Tibial artery (tissue), 4 donors: Measurements from ENCODE around the gene FGGY.

Experiments used
- DNase-seq, 2 donors: peaks; one replicate each; pipeline ENCODE4 v3.0.0-alpha.2; 2019
- H3K27ac ChIP-seq, 2 donors: fragments of 200-600 bp; sonication (generic) in 1 of 2; 1 replicate in 1 of 2; 2 replicates in 1 of 2; pipeline ENCODE4 v1.5.1; 2018 to 2019; ENCODE audit warnings: mild to moderate bottlenecking in 1 of 2
- H3K27me3 ChIP-seq, 2 donors: fragments of 200-600 bp; sonication (generic) in 1 of 2; one replicate each; pipeline versions ENCODE4 v1.5.1 to v1.6.0; 2016 to 2019
- H3K36me3 ChIP-seq, 3 donors: fragments of 200-600 bp; sonication (generic) in 2 of 3; one replicate each; pipeline ENCODE4 v1.5.1; 2016 to 2019; ENCODE audit warnings: mild to moderate bottlenecking in 2 of 3
- H3K4me1 ChIP-seq, 4 donors: fragments of 200-600 bp; sonication (generic) in 2 of 4; 1 replicate in 3 of 4; 2 replicates in 1 of 4; pipeline ENCODE4 v1.5.1; 2016 to 2019
- H3K4me3 ChIP-seq, 2 donors: fragments of 200-600 bp; sonication (generic) in 1 of 2; 1 replicate in 1 of 2; 2 replicates in 1 of 2; pipeline ENCODE4 v1.5.1; 2018 to 2019; ENCODE audit warnings: mild to moderate bottlenecking in 2 of 2
- H3K9me3 ChIP-seq, 3 donors: fragments of 200-600 bp; sonication (generic) in 1 of 3; one replicate each; pipeline ENCODE4 v1.5.1; 2016 to 2019
- CTCF ChIP-seq, 2 experiments: fragments of 200-600 bp in 1 of 2; fragments of 450-650 bp in 1 of 2; IDR thresholded peaks; one replicate each; pipeline ENCODE4 v1.5.1; 2017 to 2019; ENCODE audit warnings: antibody characterized with exemption in 2 of 2, mild to moderate bottlenecking in 1 of 2, moderate library complexity in 1 of 2
- intact Hi-C: fragments of 100-400 bp; cut with DNase I; formaldehyde crosslinking; loops from one replicate; pipeline ENCODE4 v1.15.0; 2023; ENCODE audit warnings: low total_unique reads

The FGGY gene

GRCh38 chr1:59678493-59679228 is 381.8 kb downstream of the FGGY start:
- DNase-seq, result no peak

GRCh38 chr1:59680044-59680443 is 383.1 kb downstream of the FGGY start:
- no peak overlapping the region for H3K4me3 ChIP-seq
- no peak for DNase-seq
- no peaks in the 10 kb centered on the region for H3K36me3 ChIP-seq
- TF ChIP-seq CTCF (IDR thresholded peaks at IDR 0.05), result no peak
- H3K4me1 ChIP-seq, result peaks cover 0 to 12% (median 2%) of the 10 kb centered on the region in 4 donors
- H3K9me3 ChIP-seq, result no peaks in the 10 kb centered on the region
- no peak overlapping the region for H3K27ac ChIP-seq
- H3K27me3 ChIP-seq, result no peaks in the 10 kb centered on the region
- intact Hi-C loops, result no loop called here

More at GRCh38 chr1:59678493-59679228, 381.8 kb downstream of the FGGY start:
- Histone ChIP-seq H3K27ac (no peak overlapping the region), H3K27me3 (no peaks in the 10 kb centered on the region), H3K36me3 (no peaks in the 10 kb centered on the region), H3K4me3 (no peak overlapping the region), H3K9me3 (no peaks in the 10 kb centered on the region), H3K4me1 (peaks cover 0 to 17% (median 8%) of the 10 kb centered on the region in 4 donors)
- TF ChIP-seq CTCF (IDR thresholded peaks at IDR 0.05), result no peak
- intact Hi-C loops, result no loop called here

- Histone ChIP-seq H3K4me1 (peaks cover 0 to 12% (median 0%) of the 10 kb centered on the region in 4 donors), H3K27me3 (no peaks in the 10 kb centered on the region), H3K27ac (no peak overlapping the region), H3K4me3 (no peak overlapping the region), H3K36me3 (no peaks in the 10 kb centered on the region), H3K9me3 (no peaks in the 10 kb centered on the region)
- intact Hi-C loops, result no loop called here
- DNase-seq, result no peak
- no peak for TF ChIP-seq CTCF (IDR thresholded peaks at IDR 0.05)
Observed at GRCh38 chr1:59682396-59683080, 385.6 kb downstream of the FGGY start.

- no peaks in the 10 kb centered on the region for H3K9me3 ChIP-seq
- H3K27me3 ChIP-seq, result no peaks in the 10 kb centered on the region
- intact Hi-C loops, result no loop called here
- H3K4me1 ChIP-seq, result peaks cover 0 to 8% (median 0%) of the 10 kb centered on the region in 4 donors
- TF ChIP-seq CTCF (IDR thresholded peaks at IDR 0.05), result no peak
- H3K36me3 ChIP-seq, result no peaks in the 10 kb centered on the region
- no peak overlapping the region for H3K4me3 ChIP-seq
- no peak for DNase-seq
- H3K27ac ChIP-seq, result no peak overlapping the region
Observed at GRCh38 chr1:59683197-59683596, 386.3 kb downstream of the FGGY start.

- no peaks in the 10 kb centered on the region for H3K27me3 ChIP-seq
- no peaks in the 10 kb centered on the region for H3K4me1 ChIP-seq
- no peak for TF ChIP-seq CTCF (IDR thresholded peaks at IDR 0.05)
- H3K4me3 ChIP-seq, result no peak overlapping the region
- DNase-seq, result no peak
- intact Hi-C loops, result no loop called here
- H3K9me3 ChIP-seq, result no peaks in the 10 kb centered on the region
- H3K36me3 ChIP-seq, result no peaks in the 10 kb centered on the region
- H3K27ac ChIP-seq, result no peak overlapping the region
Observed at GRCh38 chr1:59684698-59685097, 387.8 kb downstream of the FGGY start.
